ENCODE results near the gene MZT1.

DNA sequence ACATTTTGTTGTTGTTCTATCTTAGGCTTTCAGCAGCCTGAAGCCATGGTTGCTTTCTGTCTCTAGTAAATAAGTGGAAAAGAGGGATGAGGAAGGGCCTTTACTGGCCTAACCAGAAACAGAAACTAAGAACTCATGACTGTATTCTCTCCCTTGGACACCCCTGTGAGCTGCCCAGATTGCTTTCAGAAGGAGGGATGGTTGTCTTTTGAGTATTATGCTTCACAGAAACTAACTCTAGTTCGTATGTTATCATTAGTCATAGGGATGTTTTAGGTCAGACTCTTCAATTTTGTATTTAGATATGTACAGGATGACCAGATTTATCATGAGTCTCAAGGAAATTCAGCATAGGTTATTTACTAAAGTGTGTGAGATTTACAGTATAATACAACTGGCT, 17.8 kb upstream of the MZT1 start:
- TF ChIP-seq POLR2AphosphoS5 (IDR thresholded peaks at IDR 0.05; ENCODE audit: low read depth, low read length) (no peak), TAF1 (IDR thresholded peaks at IDR 0.05; ENCODE audit: borderline replicate concordance, low read depth, low read length) (no peak), POLR2A (IDR thresholded peaks at IDR 0.05; ENCODE audit: low read depth, low read length) (no peak)
